A549 (cell line): ENCODE measurements around the gene LRRC7. TPM values are rescaled to one million over a fixed set of nuclear protein-coding genes. Genes with fewer than 3 reads are reported as not detected.

Experiments used
- ATAC-seq, 2 experiments: fragments of 200-7000 bp in 1 of 2; fragments of >200 bp in 1 of 2; cut with Nextera tagmentation in 1 of 2; cut with Tn5 transposase in 1 of 2; 3 replicates each; pipeline versions ENCODE4 v1.8.0 to v1.9.1; 2018 to 2020; ENCODE audit warnings: mild to moderate bottlenecking in 1 of 2, moderate library complexity in 1 of 2
- CTCF ChIA-PET: fragments of 300-600 bp; sonication (Branson Sonifier 250); formaldehyde crosslinking; extraction: SDS; loops from one replicate; lab custom pipeline; 2021; ENCODE audit warnings: antibody characterized with exemption, inconsistent platforms; lab: Yijun Ruan, JAX
- POLR2A ChIA-PET: fragments of 350-600 bp; formaldehyde crosslinking; extraction: SDS; loops from one replicate; lab custom pipeline; 2021; ENCODE audit warnings: antibody characterized with exemption, inconsistent platforms; lab: Yijun Ruan, JAX
- DNase-seq, 2 experiments: peaks; one replicate each; pipeline versions ENCODE4 v3.0.0 to v3.0.0-alpha.2; 2011 to 2016; ENCODE audit warnings: low read depth in 1 of 2, low spot score in 1 of 2
- FAIRE-seq: peaks from 2 replicates; lab custom pipeline; 2011; peaks lifted over from hg19 to GRCh38; lab: Jason Lieb, UNC
- H3K27ac ChIP-seq, 2 experiments: fragments of >200 bp; sonication (Bioruptor Twin); formaldehyde crosslinking; 3 replicates each; pipeline ENCODE4 v1.5.1; 2016 to 2017
- H3K4me1 ChIP-seq: fragments of >200 bp; sonication (Bioruptor Twin); formaldehyde crosslinking; 3 replicates; pipeline ENCODE4 v1.6.1; 2016
- H3K4me2 ChIP-seq: fragments of >200 bp; sonication (Bioruptor Twin); formaldehyde crosslinking; 3 replicates; pipeline ENCODE4 v1.6.1; 2016
- H3K4me3 ChIP-seq: fragments of >200 bp; sonication (Bioruptor Twin); formaldehyde crosslinking; 3 replicates; pipeline ENCODE4 v1.5.1; 2016
- H3K9me3 ChIP-seq: fragments of >200 bp; sonication (Bioruptor Twin); formaldehyde crosslinking; 3 replicates; pipeline ENCODE4 v1.6.1; 2016
- CBX8 ChIP-seq: fragments of 200-600 bp; sonication (generic); IDR thresholded peaks from 2 replicates; pipeline ENCODE4 v1.6.1; 2016
- CHD4 ChIP-seq: fragments of 200-600 bp; sonication (generic); IDR thresholded peaks from 2 replicates; pipeline ENCODE4 v1.6.1; 2016; ENCODE audit warnings: antibody characterized with exemption, mild to moderate bottlenecking, borderline replicate concordance
- E2F6 ChIP-seq: IDR thresholded peaks from 2 replicates; pipeline ENCODE4 v1.6.1; 2012; ENCODE audit warnings: low read depth, borderline replicate concordance
- EHMT2 ChIP-seq: fragments of 200-600 bp; sonication (generic); IDR thresholded peaks from 2 replicates; pipeline ENCODE4 v1.6.1; 2016; ENCODE audit warnings: antibody characterized with exemption, low read depth, mild to moderate bottlenecking, moderate library complexity
- ELK1 ChIP-seq: fragments of 150-350 bp; IDR thresholded peaks from 2 replicates; pipeline ENCODE4 v1.6.1; 2014; ENCODE audit warnings: low read depth, mild to moderate bottlenecking, low read length
- EP300 ChIP-seq, 2 experiments: fragments of >200 bp; sonication (Bioruptor Twin); formaldehyde crosslinking; IDR thresholded peaks; 2 replicates in 1 of 2; 3 replicates in 1 of 2; pipeline ENCODE4 v1.6.1; 2016 to 2017
- FOSL2 ChIP-seq, 2 experiments: fragments of 450-650 bp in 1 of 2; fragments of >200 bp in 1 of 2; sonication (Bioruptor Twin) in 1 of 2; formaldehyde crosslinking; IDR thresholded peaks; 2 replicates each; pipeline versions ENCODE4 v1.5.0 to v1.6.1; 2016 to 2020; ENCODE audit warnings: mild to moderate bottlenecking in 1 of 2, moderate library complexity in 1 of 2
- HDAC2 ChIP-seq: fragments of 200-600 bp; sonication (generic); IDR thresholded peaks from 2 replicates; pipeline ENCODE4 v1.6.1; 2016
- HOXA7 ChIP-seq: fragments of 250-450 bp; sonication (Bioruptor Pico); IDR thresholded peaks from 2 replicates; pipeline ENCODE4 v1.5.0; 2020; ENCODE audit warnings: mild to moderate bottlenecking, moderate library complexity
- JUNB ChIP-seq: fragments of >200 bp; sonication (Bioruptor Twin); formaldehyde crosslinking; IDR thresholded peaks from 2 replicates; pipeline ENCODE4 v1.6.1; 2016
- KDM1A ChIP-seq: fragments of 200-600 bp; sonication (generic); IDR thresholded peaks from 2 replicates; pipeline ENCODE4 v1.6.1; 2016; ENCODE audit warnings: low read depth, mild to moderate bottlenecking
- KDM5A ChIP-seq: fragments of 200-600 bp; sonication (generic); IDR thresholded peaks from 2 replicates; pipeline ENCODE4 v1.6.1; 2016; ENCODE audit warnings: antibody characterized with exemption, mild to moderate bottlenecking
- NPAS2 ChIP-seq: fragments of 250-450 bp; sonication (Bioruptor Pico); IDR thresholded peaks from 2 replicates; pipeline ENCODE4 v1.8.0; 2022; ENCODE audit warnings: mild to moderate bottlenecking, moderate library complexity, borderline replicate concordance
- NR3C1 ChIP-seq: fragments of >200 bp; sonication (Bioruptor Twin); formaldehyde crosslinking; IDR thresholded peaks from 3 replicates; pipeline ENCODE4 v1.6.1; 2017
- RAD21 ChIP-seq, 2 experiments: fragments of >200 bp in 1 of 2; sonication (Bioruptor Twin) in 1 of 2; formaldehyde crosslinking in 1 of 2; IDR thresholded peaks in 1 of 2; conservative IDR thresholded peaks in 1 of 2; 2 replicates in 1 of 2; 3 replicates in 1 of 2; pipeline ENCODE4 v1.6.1; 2012 to 2018; ENCODE audit warnings: inconsistent platforms in 1 of 2
- RFX5 ChIP-seq: fragments of 450-650 bp; IDR thresholded peaks from 2 replicates; pipeline ENCODE4 v1.7.1; 2014; ENCODE audit warnings: antibody characterized with exemption, mild to moderate bottlenecking, moderate library complexity
- TFCP2L1 ChIP-seq: fragments of 250-450 bp; sonication (Bioruptor Pico); IDR thresholded peaks from 2 replicates; pipeline ENCODE4 v1.5.0; 2021; ENCODE audit warnings: mild to moderate bottlenecking
- USF2 ChIP-seq: fragments of 450-650 bp; IDR thresholded peaks from 2 replicates; pipeline ENCODE4 v1.6.1; 2014; ENCODE audit warnings: antibody characterized with exemption
- ZNF302 ChIP-seq: fragments of 250-450 bp; sonication (Bioruptor Pico); IDR thresholded peaks from 2 replicates; pipeline ENCODE4 v1.9.0; 2021; ENCODE audit warnings: inconsistent platforms, mild to moderate bottlenecking, moderate library complexity
- ZSCAN20 ChIP-seq: fragments of 250-450 bp; sonication (Bioruptor Pico); IDR thresholded peaks from 2 replicates; pipeline ENCODE4 v1.8.0; 2022; ENCODE audit warnings: mild to moderate bottlenecking, moderate library complexity
- WGBS: methylation state at CpG from one replicate; pipeline ENCODE4 v1.1.6; 2017; ENCODE audit errors: missing lambda C conversion rate; 5-methylcytosine and 5-hydroxymethylcytosine counted together
- polyA plus RNA-seq, 4 experiments: library from polyadenylated mRNA; depleted of rRNA in 3 of 4; stranded (reverse); fragments of >200 nt; fragmentation: RNase III in 1 of 4; extraction: RNeasy Plus Mini Kit Qiagen cat#74134 plus additional on column Dnase treatment in 1 of 4; gene quantifications; 2 replicates in 3 of 4; 3 replicates in 1 of 4; pipeline ENCODE4 v1.2.3, GENCODE V29; 2011 to 2017
- TF ChIP-seq, protein P1 (sequence below): fragments of >200 bp; sonication (Bioruptor Twin); formaldehyde crosslinking; IDR thresholded peaks from 2 replicates; pipeline ENCODE4 v1.6.1; 2016
- TF ChIP-seq, protein P2 (sequence below): fragments of >200 bp; sonication (Bioruptor Twin); formaldehyde crosslinking; IDR thresholded peaks from 3 replicates; pipeline ENCODE4 v1.6.1; 2016

LRRC7 gene
- polyA plus RNA-seq, 2 of the 4 experiments (the other 2 are of a cell fraction): not detected

DNA sequence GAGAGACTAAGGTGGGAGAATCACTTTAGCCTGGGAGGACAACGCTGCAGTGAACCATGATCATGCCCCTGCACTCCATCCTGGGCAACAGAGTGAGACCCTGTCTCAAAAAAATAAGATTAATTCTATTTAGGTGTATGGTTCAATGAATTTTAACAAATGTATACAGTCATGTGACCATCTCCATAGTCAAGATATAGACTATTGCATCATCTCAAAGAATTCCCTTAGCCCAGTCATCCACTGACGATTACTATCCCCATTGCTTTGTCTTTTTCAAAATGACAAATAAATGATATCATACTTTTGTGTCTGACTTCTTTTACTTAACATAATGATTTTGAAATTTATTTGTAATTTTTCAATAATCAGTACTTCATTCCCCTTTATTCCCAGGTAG lies 260.0 kb downstream of the LRRC7 start:
- POLR2A ChIA-PET: no interaction called here
- no peak for ATAC-seq
- Histone ChIP-seq H3K9me3 (no peaks in the 10 kb centered on the region), H3K4me1 (no peaks in the 10 kb centered on the region), H3K4me2 (no peak overlapping the region), H3K27ac (no peak overlapping the region), H3K4me3 (no peak overlapping the region)
- CTCF ChIA-PET: no interaction called here
- TF ChIP-seq ELK1 (no peak), ZSCAN20 (CRISPR knock-in tag) (no peak), RAD21 (conservative IDR thresholded peaks at IDR 0.05 in 1 of 2, IDR thresholded peaks at IDR 0.05 in 1 of 2) (no peak), USF2 (no peak), HOXA7 (CRISPR knock-in tag) (no peak), HDAC2 (no peak), NPAS2 (CRISPR knock-in tag) (no peak), RFX5 (no peak), EHMT2 (no peak), ZNF302 (no peak), CHD4 (no peak), CBX8 (no peak), TFCP2L1 (no peak), JUNB (no peak), EP300 (IDR thresholded peaks at IDR 0.05) (no peak), E2F6 (no peak), KDM1A (no peak)
- TF ChIP-seq, protein P1, sequence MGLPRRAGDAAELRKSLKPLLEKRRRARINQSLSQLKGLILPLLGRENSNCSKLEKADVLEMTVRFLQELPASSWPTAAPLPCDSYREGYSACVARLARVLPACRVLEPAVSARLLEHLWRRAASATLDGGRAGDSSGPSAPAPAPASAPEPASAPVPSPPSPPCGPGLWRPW: no peak
- TF ChIP-seq, protein P2, sequence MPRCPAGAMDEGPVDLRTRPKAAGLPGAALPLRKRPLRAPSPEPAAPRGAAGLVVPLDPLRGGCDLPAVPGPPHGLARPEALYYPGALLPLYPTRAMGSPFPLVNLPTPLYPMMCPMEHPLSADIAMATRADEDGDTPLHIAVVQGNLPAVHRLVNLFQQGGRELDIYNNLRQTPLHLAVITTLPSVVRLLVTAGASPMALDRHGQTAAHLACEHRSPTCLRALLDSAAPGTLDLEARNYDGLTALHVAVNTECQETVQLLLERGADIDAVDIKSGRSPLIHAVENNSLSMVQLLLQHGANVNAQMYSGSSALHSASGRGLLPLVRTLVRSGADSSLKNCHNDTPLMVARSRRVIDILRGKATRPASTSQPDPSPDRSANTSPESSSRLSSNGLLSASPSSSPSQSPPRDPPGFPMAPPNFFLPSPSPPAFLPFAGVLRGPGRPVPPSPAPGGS: no peak
- no peak for FAIRE-seq
- 17% methylated on average over 2 of the region's 2 CpGs for WGBS
- no peak for DNase-seq

DNA sequence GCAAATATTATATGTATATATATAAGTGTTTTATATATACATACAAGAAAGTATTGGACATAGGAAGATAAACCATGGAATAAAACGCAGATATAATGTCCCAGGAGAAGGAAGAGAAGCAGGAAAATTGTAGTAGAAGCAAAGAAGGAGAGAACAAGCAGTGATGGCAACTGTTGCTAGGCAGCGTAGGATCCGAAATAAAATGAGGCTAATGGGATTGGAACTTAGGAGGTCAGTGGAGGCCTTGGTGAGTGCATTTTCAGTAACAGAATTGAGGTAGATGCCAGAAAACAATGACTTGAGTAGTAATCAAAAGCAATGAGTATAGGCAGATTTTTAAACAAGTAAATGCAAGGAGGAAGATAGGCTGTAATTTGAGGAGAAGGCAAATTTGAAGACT lies 265.8 kb downstream of the LRRC7 start:
- Histone ChIP-seq H3K9me3 (no peaks in the 10 kb centered on the region), H3K4me3 (no peak overlapping the region), H3K4me2 (no peak overlapping the region), H3K4me1 (no peaks in the 10 kb centered on the region), H3K27ac (no peak overlapping the region)
- ChIA-PET POLR2A (no interaction called here), CTCF (no interaction called here)
- FAIRE-seq (no peak), DNase-seq (no peak), ATAC-seq (no peak)
- TF ChIP-seq USF2 (no peak), KDM5A (no peak), FOSL2 (IDR thresholded peaks at IDR 0.05) (no peak), FOSL2 (CRISPR knock-in tag; IDR thresholded peaks at IDR 0.05) (no peak), NR3C1 (no peak)
- 25% methylated on average over 3 of the region's 3 CpGs for WGBS
